OCI-LY1 (cell line): Measurements from ENCODE around the gene PIAS1.

Experiments
- H2AFZ ChIP-seq: fragments of 200-600 bp; sonication (generic), shearing (Covaris generic); 2 replicates; pipeline ENCODE4 v1.6.0; 2014; ENCODE audit warnings: antibody characterized with exemption, mild to moderate bottlenecking, low read length
- H3F3A ChIP-seq: fragments of 200-600 bp; sonication (generic), shearing (Covaris generic); 2 replicates; pipeline ENCODE4 v1.6.0; 2014; ENCODE audit warnings: mild to moderate bottlenecking, antibody characterized with exemption, low read length, moderate library complexity; ENCODE audit not compliant: insufficient read depth
- H3K27ac ChIP-seq: fragments of 200-600 bp; sonication (generic); 2 replicates; pipeline ENCODE4 v1.5.1; 2014; ENCODE audit warnings: low read length, mixed run types, mild to moderate bottlenecking, low read depth; ENCODE audit not compliant: poor library complexity, severe bottlenecking
- H3K27me3 ChIP-seq: fragments of 200-600 bp; sonication (generic); 2 replicates; pipeline ENCODE4 v1.6.0; 2014; ENCODE audit warnings: antibody characterized with exemption, mild to moderate bottlenecking, low read length, moderate library complexity; ENCODE audit not compliant: insufficient read depth
- H3K36me3 ChIP-seq: fragments of 200-600 bp; sonication (generic); 2 replicates; pipeline ENCODE4 v1.6.1; 2014; ENCODE audit warnings: mild to moderate bottlenecking, antibody characterized with exemption, low read length, moderate library complexity, mixed read lengths; ENCODE audit not compliant: insufficient read depth
- H3K4me1 ChIP-seq: fragments of 200-600 bp; sonication (generic); 2 replicates; pipeline ENCODE4 v1.5.1; 2014; ENCODE audit warnings: mild to moderate bottlenecking, low read length, moderate library complexity; ENCODE audit not compliant: insufficient read depth, severe bottlenecking
- H3K4me2 ChIP-seq: fragments of 200-600 bp; sonication (generic), shearing (Covaris generic); 2 replicates; pipeline ENCODE4 v1.6.1; 2014; ENCODE audit warnings: low read length
- H3K4me3 ChIP-seq: fragments of 200-600 bp; sonication (generic); 2 replicates; pipeline ENCODE4 v1.5.1; 2014; ENCODE audit warnings: low read length, low read depth, mild to moderate bottlenecking, mixed read lengths; ENCODE audit not compliant: poor library complexity, severe bottlenecking
- H3K79me2 ChIP-seq: fragments of 200-600 bp; shearing (Covaris generic); 2 replicates; pipeline ENCODE4 v1.6.1; 2016; ENCODE audit warnings: mixed run types, low read length, mixed read lengths; ENCODE audit not compliant: insufficient read depth
- H3K9ac ChIP-seq: fragments of 200-600 bp; sonication (generic), shearing (Covaris generic); 2 replicates; pipeline ENCODE4 v1.6.1; 2014; ENCODE audit warnings: mild to moderate bottlenecking, low read length, mixed read lengths
- H3K9me2 ChIP-seq: fragments of 200-600 bp; sonication (generic), shearing (Covaris generic); 2 replicates; pipeline ENCODE4 v1.6.1; 2014; ENCODE audit warnings: low read depth, mild to moderate bottlenecking, low read length, mixed read lengths
- H3K9me3 ChIP-seq: fragments of 200-600 bp; shearing (Covaris generic); 2 replicates; pipeline ENCODE4 v1.6.1; 2014; ENCODE audit warnings: low read length, mixed read lengths
- H4K20me1 ChIP-seq: fragments of 200-600 bp; sonication (generic), shearing (Covaris generic); 2 replicates; pipeline ENCODE4 v1.6.0; 2016; ENCODE audit warnings: mild to moderate bottlenecking, low read length; ENCODE audit not compliant: insufficient read depth
- CTCF ChIP-seq: fragments of 200-600 bp; sonication (generic), shearing (Covaris generic); IDR thresholded peaks from 2 replicates; pipeline ENCODE4 v1.5.1; 2017; ENCODE audit warnings: mild to moderate bottlenecking, antibody characterized with exemption, low read length, moderate library complexity, mixed read lengths
- EZH2 ChIP-seq: fragments of 200-600 bp; sonication (generic), shearing (Covaris generic); IDR thresholded peaks from 2 replicates; pipeline ENCODE4 v1.8.0; 2017; ENCODE audit warnings: borderline replicate concordance, mixed run types, mild to moderate bottlenecking, antibody characterized with exemption, low read length, moderate library complexity, mixed read lengths

Gene PIAS1

GRCh38 chr15:68130851-68131250 is 76.7 kb downstream of the PIAS1 start:
- no peak for TF ChIP-seq EZH2
- no peak for TF ChIP-seq CTCF
- Histone ChIP-seq H3K27ac (no peak overlapping the region), H3K79me2 (peaks cover 57% of the 10 kb centered on the region)

GRCh38 chr15:68137096-68137495 is 83.0 kb downstream of the PIAS1 start:
- H3K9ac ChIP-seq, result no peak overlapping the region
- no peaks in the 10 kb centered on the region for H4K20me1 ChIP-seq
- H3K79me2 ChIP-seq, result peaks cover 17% of the 10 kb centered on the region
- no peak overlapping the region for H3K4me2 ChIP-seq
- H3K9me3 ChIP-seq, result no peaks in the 10 kb centered on the region
- H2AFZ ChIP-seq, result no peak overlapping the region
- peaks cover 12% of the 10 kb centered on the region; the same call in 1 of the 2 replicates for H3K36me3 ChIP-seq
- no peak overlapping the region for H3K4me3 ChIP-seq
- H3K4me1 ChIP-seq, result no peaks in the 10 kb centered on the region
- no peak overlapping the region for H3K27ac ChIP-seq
- TF ChIP-seq CTCF (no peak), EZH2 (no peak)
- H3K9me2 ChIP-seq, result no peaks in the 10 kb centered on the region
- H3F3A ChIP-seq, result no peaks in the 10 kb centered on the region
- H3K27me3 ChIP-seq, result no peaks in the 10 kb centered on the region

More at GRCh38 chr15:68130851-68131250, 76.7 kb downstream of the PIAS1 start:
- Histone ChIP-seq H3K9ac (no peak overlapping the region), H3K4me3 (no peak overlapping the region), H4K20me1 (no peaks in the 10 kb centered on the region), H3K9me2 (no peaks in the 10 kb centered on the region), H3K4me2 (no peak overlapping the region), H3K36me3 (no peaks in the 10 kb centered on the region; the same call in 1 of the 2 replicates), H3K4me1 (no peaks in the 10 kb centered on the region), H3K27me3 (no peaks in the 10 kb centered on the region), H3F3A (no peaks in the 10 kb centered on the region), H3K9me3 (no peaks in the 10 kb centered on the region), H2AFZ (no peak overlapping the region)

- Histone ChIP-seq H2AFZ (no peak overlapping the region), H3F3A (no peaks in the 10 kb centered on the region), H3K9me3 (no peaks in the 10 kb centered on the region), H3K4me1 (no peaks in the 10 kb centered on the region), H3K4me3 (no peak overlapping the region), H3K36me3 (peaks cover 36% of the 10 kb centered on the region), H3K27ac (no peak overlapping the region), H3K27me3 (no peaks in the 10 kb centered on the region), H3K9ac (no peak overlapping the region), H3K9me2 (no peaks in the 10 kb centered on the region), H3K79me2 (peaks cover 5% of the 10 kb centered on the region; the same call in 1 of the 2 replicates), H4K20me1 (no peaks in the 10 kb centered on the region), H3K4me2 (no peak overlapping the region)
- TF ChIP-seq EZH2 (no peak), CTCF (no peak)
Measured at GRCh38 chr15:68143129-68143528, 89.0 kb downstream of the PIAS1 start.
